Tibial nerve (tissue), 4 donors: ENCODE results near the gene BCAS1. TPM values are rescaled to one million over a fixed set of nuclear protein-coding genes. Genes with fewer than 3 reads are reported as not detected.

Source experiments
- DNase-seq, 2 donors: peaks; one replicate each; pipeline ENCODE4 v3.0.0-alpha.2; 2019; ENCODE audit warnings: low spot score in 2 of 2
- H3K27ac ChIP-seq, 4 donors: fragments of 200-600 bp; sonication (generic) in 3 of 4; one replicate each; pipeline ENCODE4 v1.5.1; 2017 to 2019; ENCODE audit warnings: mild to moderate bottlenecking in 1 of 4
- H3K27me3 ChIP-seq, 2 donors: fragments of 200-600 bp; sonication (generic) in 1 of 2; one replicate each; pipeline versions ENCODE4 v1.5.1 to v1.6.0; 2017 to 2019
- H3K36me3 ChIP-seq, 3 donors: fragments of 200-600 bp; sonication (generic); one replicate each; pipeline ENCODE4 v1.5.1; 2018 to 2019
- H3K4me1 ChIP-seq, 4 donors: fragments of 200-600 bp; sonication (generic) in 3 of 4; one replicate each; pipeline ENCODE4 v1.5.1; 2017 to 2019
- H3K4me3 ChIP-seq, 4 donors: fragments of 200-600 bp; sonication (generic) in 3 of 4; one replicate each; pipeline ENCODE4 v1.5.1; 2017 to 2019; ENCODE audit warnings: mild to moderate bottlenecking in 1 of 4, moderate library complexity in 1 of 4
- H3K9me3 ChIP-seq, 4 donors: fragments of 200-600 bp; sonication (generic) in 3 of 4; one replicate each; pipeline ENCODE4 v1.5.1; 2017 to 2019
- CTCF ChIP-seq, 5 experiments: fragments of 200-600 bp in 3 of 5; fragments of 450-650 bp in 2 of 5; sonication (generic) in 3 of 5; IDR thresholded peaks; one replicate each; pipeline ENCODE4 v1.5.1; 2016 to 2019; ENCODE audit warnings: antibody characterized with exemption in 5 of 5, mild to moderate bottlenecking in 3 of 5, moderate library complexity in 2 of 5
- EP300 ChIP-seq, 2 donors: sonication (generic); formaldehyde crosslinking; IDR thresholded peaks; one replicate each; pipeline ENCODE4 v1.6.1; 2017; ENCODE audit warnings: antibody characterized with exemption in 2 of 2, mild to moderate bottlenecking in 1 of 2
- POLR2A ChIP-seq, 2 donors: fragments of 450-650 bp; IDR thresholded peaks; one replicate each; pipeline ENCODE4 v1.6.1; 2017; ENCODE audit warnings: antibody characterized with exemption in 2 of 2, mild to moderate bottlenecking in 2 of 2, moderate library complexity in 2 of 2
- WGBS, 2 donors: methylation state at CpG; one replicate each; pipeline ENCODE4 v1.1.5; 2018; 5-methylcytosine and 5-hydroxymethylcytosine counted together
- total RNA-seq, 4 donors: library from RNA; depleted of rRNA; stranded (reverse); fragments of >200 nt; gene quantifications; one replicate each; pipeline ENCODE4 v1.1.0, GENCODE V29; 2016

BCAS1 gene
- total RNA-seq, 4 donors from 2014 or later = 34.8 to 59.6 (median 47.1) TPM

DNA sequence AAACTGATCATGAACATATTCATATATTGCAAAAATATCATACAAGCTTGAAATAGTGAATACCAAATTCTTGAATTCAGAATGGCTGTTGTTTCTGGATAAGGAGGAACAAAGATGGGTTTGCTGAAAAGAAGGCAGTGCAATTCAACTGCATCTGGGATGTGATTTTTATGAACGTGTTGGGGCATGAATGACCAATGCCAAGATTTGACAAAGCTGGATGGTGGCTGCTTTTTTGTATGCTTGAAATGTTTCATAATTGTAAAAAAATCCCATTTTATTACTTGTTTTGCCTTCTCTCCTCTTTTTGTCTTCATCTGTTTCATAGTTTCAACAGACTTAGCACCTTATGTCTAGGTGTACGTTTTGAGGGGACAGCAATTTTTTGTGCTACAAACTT is 36.8 kb upstream of the BCAS1 start:
- H3K27me3 ChIP-seq = no peaks in the 10 kb centered on the region
- WGBS, 2 donors = 42 to 60% methylated on average over 2 of the region's 2 CpGs
- H3K4me1 ChIP-seq = no peaks in the 10 kb centered on the region
- no peak for DNase-seq
- no peaks in the 10 kb centered on the region for H3K9me3 ChIP-seq
- H3K27ac ChIP-seq = no peak overlapping the region
- H3K36me3 ChIP-seq = no peaks in the 10 kb centered on the region
- H3K4me3 ChIP-seq = no peak overlapping the region
- no peak for TF ChIP-seq POLR2A (IDR thresholded peaks at IDR 0.05)
- TF ChIP-seq CTCF (IDR thresholded peaks at IDR 0.05) = no peak

DNA sequence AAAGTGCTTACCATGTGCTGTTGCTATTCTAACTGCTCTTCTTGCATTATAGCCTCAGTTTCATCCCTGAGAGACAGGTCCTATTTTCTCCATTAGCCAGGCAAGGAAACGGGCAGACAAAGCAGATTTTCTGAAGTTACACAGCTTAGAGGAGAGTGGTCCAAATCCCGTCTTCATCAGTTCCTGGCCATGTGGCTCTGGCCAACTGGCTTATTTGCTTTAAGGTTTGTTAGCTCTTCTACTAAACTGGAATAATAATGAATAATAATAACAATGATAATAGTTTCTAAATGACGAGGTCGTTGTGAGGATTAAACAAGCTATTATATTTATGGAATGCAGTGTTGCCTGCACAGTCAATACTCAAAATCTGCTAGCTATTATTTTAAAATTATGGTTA is 35.8 kb upstream of the BCAS1 start:
- H3K27me3 ChIP-seq = no peaks in the 10 kb centered on the region

DNA sequence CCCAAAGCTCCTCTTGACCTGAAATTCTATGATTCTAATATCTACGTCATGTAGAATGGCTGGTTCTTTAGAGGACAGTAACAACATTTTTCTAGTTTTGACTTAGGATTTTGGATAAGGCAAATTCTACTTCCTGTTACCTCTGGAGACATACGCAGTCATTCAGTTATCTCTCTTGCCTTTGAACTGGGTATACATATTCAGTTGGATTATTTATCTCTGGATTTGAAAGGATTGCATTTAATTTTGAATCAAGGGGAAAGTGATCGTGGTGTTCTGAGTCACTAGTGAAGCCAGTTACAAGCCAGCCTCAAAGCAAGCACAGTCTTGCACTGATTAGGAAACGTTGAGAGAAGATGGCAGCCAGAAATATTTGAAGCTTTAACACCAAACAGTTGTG is 35.3 kb upstream of the BCAS1 start:
- TF ChIP-seq CTCF (IDR thresholded peaks at IDR 0.05) (no peak), EP300 (IDR thresholded peaks at IDR 0.05) (no peak), POLR2A (IDR thresholded peaks at IDR 0.05) (no peak)
- Histone ChIP-seq H3K4me3 (no peak overlapping the region), H3K27me3 (no peaks in the 10 kb centered on the region), H3K4me1 (no peaks in the 10 kb centered on the region), H3K27ac (no peak overlapping the region), H3K9me3 (no peaks in the 10 kb centered on the region), H3K36me3 (no peaks in the 10 kb centered on the region)
- WGBS, 2 donors = 65 to 68% methylated on average over 4 of the region's 4 CpGs
- no peak for DNase-seq

More for the DNA sequence above, 35.8 kb upstream of the BCAS1 start:
- 51 to 62% methylated on average over 4 of the region's 4 CpGs for WGBS, 2 donors
- Histone ChIP-seq H3K27ac (no peak overlapping the region), H3K36me3 (no peaks in the 10 kb centered on the region), H3K4me3 (no peak overlapping the region), H3K4me1 (no peaks in the 10 kb centered on the region), H3K9me3 (no peaks in the 10 kb centered on the region)
- DNase-seq = no peak
- TF ChIP-seq POLR2A (IDR thresholded peaks at IDR 0.05) (no peak), CTCF (IDR thresholded peaks at IDR 0.05) (no peak), EP300 (IDR thresholded peaks at IDR 0.05) (no peak)

DNA sequence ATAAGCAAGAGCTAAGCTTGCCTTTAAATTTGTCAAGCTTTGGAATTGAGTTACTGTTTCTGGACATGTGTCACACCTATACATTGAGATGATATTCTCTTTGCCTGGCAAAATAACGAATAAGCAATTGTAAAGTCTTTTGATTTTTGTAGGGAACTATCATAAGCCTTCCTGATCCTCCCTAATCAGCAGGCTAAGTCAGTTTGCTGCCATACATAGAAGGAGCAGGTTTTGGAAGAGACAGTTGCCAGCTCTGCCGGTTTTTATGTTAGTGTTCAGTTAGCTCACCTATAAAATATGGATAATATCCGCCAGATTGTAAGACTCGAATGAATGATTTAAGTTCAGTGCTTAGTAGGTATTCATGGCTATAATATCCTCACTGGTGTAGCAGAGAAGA is 34.4 kb upstream of the BCAS1 start:
- DNase-seq = no peak
- Histone ChIP-seq H3K9me3 (no peaks in the 10 kb centered on the region), H3K4me3 (no peak overlapping the region), H3K27ac (no peak overlapping the region), H3K4me1 (no peaks in the 10 kb centered on the region), H3K27me3 (no peaks in the 10 kb centered on the region), H3K36me3 (no peaks in the 10 kb centered on the region)
- TF ChIP-seq POLR2A (IDR thresholded peaks at IDR 0.05) (no peak), EP300 (IDR thresholded peaks at IDR 0.05) (no peak), CTCF (IDR thresholded peaks at IDR 0.05) (no peak)
- 87 to 94% methylated on average over 4 of the region's 4 CpGs for WGBS, 2 donors

GRCh38 chr20:54103762-54104600 is 33.6 kb upstream of the BCAS1 start:
- Histone ChIP-seq H3K4me1 (no peaks in the 10 kb centered on the region), H3K27me3 (no peaks in the 10 kb centered on the region), H3K36me3 (no peaks in the 10 kb centered on the region), H3K9me3 (no peaks in the 10 kb centered on the region), H3K27ac (no peak overlapping the region), H3K4me3 (no peak overlapping the region)
- DNase-seq = no peak
- 68 to 76% methylated on average over 6 of the region's 6 CpGs for WGBS, 2 donors
- TF ChIP-seq CTCF (IDR thresholded peaks at IDR 0.05) = no peak
- TF ChIP-seq EP300 (IDR thresholded peaks at IDR 0.05) = no peak
- no peak for TF ChIP-seq POLR2A (IDR thresholded peaks at IDR 0.05)
